Stimulated activated CD4-positive, alpha-beta T cell treated with anti-CD3 and anti-CD28 coated beads, Interleukin-1b, Interleukin-23, amount 100 ng/mL, for 48 hours (primary cell): Measurements from ENCODE around the gene SLC6A17.

Source experiments
- DNase-seq: peaks from one replicate; pipeline ENCODE4 v3.0.0-alpha.2; 2020

The SLC6A17 gene

GRCh38 chr1:110206261-110206920 is 56.1 kb downstream of the SLC6A17 start:
- no peak for DNase-seq

- DNase-seq: peak; percentile 75
Measured at GRCh38 chr1:110207831-110208230, 57.5 kb downstream of the SLC6A17 start.

DNA sequence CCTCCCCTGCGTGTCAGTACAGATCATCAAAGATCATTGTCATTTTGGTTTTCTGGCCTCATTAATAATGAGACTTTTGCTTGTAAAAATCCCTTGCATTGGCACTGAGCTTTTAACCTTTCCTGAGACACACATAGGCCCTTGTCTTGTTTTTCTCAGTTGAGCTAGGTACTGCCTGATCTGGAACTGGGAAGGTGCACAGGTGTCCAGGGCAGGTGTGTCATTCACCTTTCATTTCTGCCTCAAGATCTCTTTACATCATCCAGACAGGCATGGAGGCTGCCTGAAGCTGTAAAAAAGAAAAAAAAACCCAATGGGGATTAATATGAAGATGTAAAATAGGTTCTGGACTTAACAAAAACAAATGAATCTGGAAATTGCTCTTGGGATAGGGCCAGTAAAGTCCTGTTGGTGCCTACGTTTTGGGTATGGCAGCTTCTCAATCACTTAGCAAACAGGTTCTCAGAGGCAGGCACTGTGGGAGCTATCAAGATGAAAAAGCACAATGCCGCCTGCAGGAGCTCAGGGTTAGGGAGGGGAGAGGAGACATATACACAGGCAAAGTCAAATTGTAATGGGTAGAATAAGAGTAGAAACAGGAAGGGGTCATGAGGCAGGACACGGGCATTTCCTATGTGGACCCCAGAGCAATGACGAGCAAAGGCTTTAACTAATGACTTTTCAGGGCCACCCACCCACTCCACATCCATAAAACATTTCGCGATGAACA is 58.8 kb downstream of the SLC6A17 start:
- DNase-seq: no peak

- DNase-seq: peak; percentile 90
Measured at GRCh38 chr1:110209715-110210603, 59.7 kb downstream of the SLC6A17 start, which contains the start of gene KCNC4. TSS of gene KCNC4 (plus strand) at chr1:110210314. CDS start at chr1:110211500, 1,186 bp downstream.

GRCh38 chr1:110210604-110211495 is 60.6 kb downstream of the SLC6A17 start:
- DNase-seq: peak; percentile 58

- DNase-seq: peak; percentile 45
Measured at GRCh38 chr1:110211496-110212168, 61.3 kb downstream of the SLC6A17 start.

GRCh38 chr1:110212169-110213142 is 62.2 kb downstream of the SLC6A17 start:
- DNase-seq: no peak

DNA sequence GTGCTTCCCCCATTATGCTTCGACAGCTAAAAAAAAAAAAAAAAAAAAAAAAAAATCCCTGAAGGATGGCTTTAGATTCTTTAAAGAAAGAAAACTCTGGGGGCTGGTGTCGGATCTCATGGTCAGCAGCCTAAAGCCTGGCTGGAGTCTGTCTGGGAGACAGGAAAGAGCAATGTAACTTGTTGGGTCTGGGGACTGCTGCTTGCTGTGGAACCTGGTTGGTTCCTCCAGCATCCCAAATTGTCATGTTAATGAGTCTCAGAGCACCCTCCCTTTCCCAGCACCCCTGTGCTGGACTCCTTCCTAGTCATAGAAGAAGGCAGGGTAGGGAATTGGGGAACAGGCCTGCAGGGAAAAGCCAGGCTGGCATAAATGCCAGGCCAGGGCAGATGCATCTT is 62.8 kb downstream of the SLC6A17 start:
- DNase-seq: no peak

GRCh38 chr1:110214454-110215404 is 64.4 kb downstream of the SLC6A17 start:
- no peak for DNase-seq

DNA sequence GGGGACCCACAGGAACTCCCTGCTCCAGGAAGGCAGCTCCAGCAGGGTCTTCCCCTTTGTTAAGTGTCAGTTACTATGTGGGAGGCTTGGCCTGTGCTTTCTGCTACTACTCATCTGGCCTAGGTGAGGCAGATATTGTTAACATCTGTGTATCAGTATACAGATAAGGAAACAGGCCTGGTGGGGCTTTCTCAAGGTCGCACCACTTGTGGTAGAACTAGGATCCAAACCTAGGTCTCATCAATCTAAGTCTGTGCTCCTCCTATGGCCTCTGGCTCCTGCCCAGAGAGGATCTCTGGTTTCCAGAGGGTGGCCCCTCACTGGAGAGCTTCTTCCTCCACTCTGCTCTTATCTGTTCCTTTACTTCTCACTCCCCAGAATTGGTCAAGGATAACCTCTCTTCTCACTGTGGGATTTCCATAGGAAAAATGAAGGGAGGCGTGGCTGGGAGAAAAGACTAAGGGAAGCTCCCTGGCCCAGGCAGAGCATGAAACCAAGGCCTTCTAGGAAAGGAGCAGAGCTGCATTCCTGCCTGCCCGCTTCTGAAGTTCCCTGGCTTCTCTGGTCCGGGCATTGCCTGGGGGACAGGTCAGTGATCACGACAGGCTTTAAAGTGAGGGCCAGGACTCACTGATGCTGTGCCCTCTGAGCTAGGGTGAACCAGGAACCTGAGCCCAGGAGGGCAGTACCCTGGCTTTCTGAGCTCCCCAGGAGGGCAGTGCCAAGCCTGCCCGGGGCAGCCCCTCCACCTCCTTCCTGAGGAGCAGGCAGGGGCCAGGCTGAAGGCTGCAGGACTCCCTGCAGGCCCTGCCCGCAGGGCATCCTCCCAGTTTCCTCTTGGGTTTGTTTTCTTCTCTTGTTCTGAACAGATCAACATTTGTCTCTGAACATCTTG is 65.6 kb downstream of the SLC6A17 start:
- no peak for DNase-seq

- DNase-seq: peak; percentile 39
Measured at GRCh38 chr1:110216844-110217444, 66.7 kb downstream of the SLC6A17 start.

- no peak for DNase-seq
Measured at GRCh38 chr1:110218137-110218536, 67.8 kb downstream of the SLC6A17 start.

- no peak for DNase-seq
Measured at GRCh38 chr1:110218739-110219138, 68.4 kb downstream of the SLC6A17 start.

DNA sequence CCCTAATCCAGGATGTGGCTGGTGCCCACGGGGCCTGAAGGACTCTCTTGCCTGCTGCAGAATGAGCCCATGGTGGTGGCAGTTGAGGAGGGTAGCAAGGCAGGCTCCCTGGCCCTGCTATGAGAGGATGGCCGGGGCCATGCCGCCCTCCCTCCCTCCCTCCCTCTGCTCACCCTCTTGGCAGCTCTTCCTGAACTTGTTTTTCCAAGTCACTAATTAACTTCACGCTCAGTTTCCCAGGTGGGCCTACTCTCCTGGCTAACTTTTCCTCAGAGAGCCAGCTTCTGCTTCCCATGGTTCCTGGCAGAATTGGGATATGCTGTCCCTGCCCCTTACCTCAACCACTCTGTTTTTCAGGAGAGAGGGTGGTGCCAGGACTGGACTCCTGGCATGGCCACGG is 70.0 kb downstream of the SLC6A17 start:
- DNase-seq: no peak

DNA sequence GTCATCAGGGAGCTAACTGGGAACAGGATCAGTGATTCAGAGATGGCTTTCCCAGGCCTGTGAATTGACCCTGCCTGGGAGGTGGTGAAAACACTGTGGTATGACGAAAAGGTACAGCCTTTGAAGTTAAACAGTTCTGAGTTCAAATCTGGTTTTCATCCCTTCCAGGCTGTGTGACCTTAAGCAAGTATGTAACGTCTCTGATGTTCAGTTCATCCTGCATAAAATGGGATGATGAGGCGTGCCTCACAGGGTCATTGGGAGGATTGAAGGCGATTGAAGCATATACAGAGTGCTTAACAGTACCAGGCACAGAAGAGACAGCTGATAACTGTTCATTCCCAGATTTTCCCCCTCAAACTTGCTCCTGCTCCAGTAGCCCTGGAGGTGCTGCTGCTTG is 70.8 kb downstream of the SLC6A17 start:
- DNase-seq: no peak

DNA sequence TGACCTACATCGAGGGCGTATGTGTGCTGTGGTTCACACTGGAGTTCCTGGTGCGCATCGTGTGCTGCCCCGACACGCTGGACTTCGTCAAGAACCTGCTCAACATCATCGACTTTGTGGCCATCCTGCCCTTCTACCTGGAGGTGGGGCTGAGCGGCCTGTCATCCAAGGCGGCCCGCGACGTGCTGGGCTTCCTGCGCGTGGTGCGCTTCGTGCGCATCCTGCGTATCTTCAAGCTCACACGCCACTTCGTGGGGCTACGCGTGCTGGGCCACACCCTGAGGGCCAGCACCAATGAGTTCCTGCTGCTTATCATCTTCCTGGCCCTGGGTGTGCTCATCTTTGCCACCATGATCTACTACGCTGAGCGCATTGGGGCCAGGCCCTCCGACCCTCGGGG is 72.8 kb downstream of the SLC6A17 start:
- no peak for DNase-seq

GRCh38 chr1:110223581-110223980 is 73.3 kb downstream of the SLC6A17 start:
- no peak for DNase-seq
